SK-N-SH (cell line): ENCODE results near the gene ALDH7A1. TPM values are rescaled to one million over a fixed set of nuclear protein-coding genes. Genes with fewer than 3 reads are reported as not detected.

Source experiments
- CTCF ChIA-PET: fragments of 300-600, 350-600 bp; formaldehyde crosslinking; extraction: SDS; loops from one replicate; lab custom pipeline; 2021; lab: Yijun Ruan, JAX
- POLR2A ChIA-PET: fragments of 350-600 bp; sonication (Branson Sonifier 250); formaldehyde crosslinking; extraction: SDS; loops from one replicate; lab custom pipeline; 2020; ENCODE audit warnings: antibody characterized with exemption, inconsistent platforms; lab: Yijun Ruan, JAX
- DNase-seq: peaks from one replicate; pipeline ENCODE4 v3.0.0; 2012
- H2AFZ ChIP-seq: fragments of 200-600 bp; sonication (generic); 2 replicates; pipeline ENCODE4 v1.8.1; 2016; ENCODE audit warnings: antibody characterized with exemption, mild to moderate bottlenecking, low read depth
- H3F3A ChIP-seq: fragments of 200-600 bp; sonication (generic); replicated peaks from 2 replicates; pipeline ENCODE3; 2016; ENCODE audit warnings: antibody characterized with exemption, mild to moderate bottlenecking; ENCODE audit not compliant: insufficient read depth
- H3K27ac ChIP-seq, 2 experiments: fragments of 200-500 bp in 1 of 2; fragments of 200-600 bp in 1 of 2; sonication (Bioruptor generic) in 1 of 2; sonication (generic), shearing (Covaris generic) in 1 of 2; 2 replicates each; pipeline versions ENCODE4 v1.5.1 to v1.6.1; 2014 to 2016; ENCODE audit warnings: low read depth in 2 of 2, inconsistent platforms in 1 of 2, low read length in 1 of 2, mild to moderate bottlenecking in 1 of 2, mixed read lengths in 1 of 2
- H3K27me3 ChIP-seq: fragments of 200-600 bp; sonication (generic), shearing (Covaris generic); 2 replicates; pipeline ENCODE4 v1.6.1; 2016; ENCODE audit warnings: mixed run types; ENCODE audit not compliant: insufficient read depth
- H3K36me3 ChIP-seq, 2 experiments: fragments of 200-500 bp in 1 of 2; fragments of 200-600 bp in 1 of 2; sonication (Bioruptor generic) in 1 of 2; sonication (generic) in 1 of 2; replicated peaks in 1 of 2; 2 replicates each; pipeline versions ENCODE3 to v1.5.1; 2014 to 2016; ENCODE audit warnings: low read length in 1 of 2, mild to moderate bottlenecking in 1 of 2; ENCODE audit not compliant: insufficient read depth in 2 of 2, control insufficient read depth in 1 of 2
- H3K4me1 ChIP-seq, 2 experiments: fragments of 200-500 bp in 1 of 2; fragments of 200-600 bp in 1 of 2; sonication (Bioruptor generic) in 1 of 2; sonication (generic), shearing (Covaris generic) in 1 of 2; 2 replicates each; pipeline versions ENCODE4 v1.5.1 to v1.6.1; 2014 to 2016; ENCODE audit warnings: low read depth in 1 of 2, low read length in 1 of 2, mixed run types in 1 of 2; ENCODE audit not compliant: insufficient read depth in 2 of 2, control insufficient read depth in 1 of 2
- H3K4me2 ChIP-seq: fragments of 200-600 bp; sonication (generic), shearing (Covaris generic); 2 replicates; pipeline ENCODE4 v1.6.1; 2017; ENCODE audit warnings: mixed run types
- H3K4me3 ChIP-seq, 2 experiments: fragments of 200-500 bp in 1 of 2; fragments of 200-600 bp in 1 of 2; sonication (Bioruptor generic) in 1 of 2; sonication (generic), shearing (Covaris generic) in 1 of 2; 2 replicates each; pipeline versions ENCODE4 v1.5.1 to v1.8.1; 2014 to 2016; ENCODE audit warnings: low read depth in 2 of 2, inconsistent platforms in 1 of 2, low read length in 1 of 2, mild to moderate bottlenecking in 1 of 2, mixed read lengths in 1 of 2, moderate library complexity in 1 of 2
- H3K79me2 ChIP-seq: fragments of 200-600 bp; sonication (generic); 2 replicates; pipeline ENCODE4 v1.8.1; 2017; ENCODE audit warnings: mild to moderate bottlenecking; ENCODE audit not compliant: insufficient read depth
- H3K9ac ChIP-seq: fragments of 200-600 bp; sonication (generic); 2 replicates; pipeline ENCODE4 v1.6.1; 2017; ENCODE audit warnings: mixed run types
- H3K9me2 ChIP-seq: fragments of 200-600 bp; sonication (generic); 2 replicates; pipeline ENCODE4 v1.6.1; 2017; ENCODE audit warnings: mixed run types
- H3K9me3 ChIP-seq: fragments of 200-600 bp; sonication (generic); 2 replicates; pipeline ENCODE4 v1.6.1; 2017; ENCODE audit warnings: mixed run types, mild to moderate bottlenecking, moderate library complexity
- H4K20me1 ChIP-seq: fragments of 200-600 bp; sonication (generic); 2 replicates; pipeline ENCODE4 v1.6.1; 2017; ENCODE audit warnings: mild to moderate bottlenecking, mixed run types; ENCODE audit not compliant: insufficient read depth
- CTCF ChIP-seq: fragments of 200-600 bp; sonication (generic); IDR thresholded peaks from 2 replicates; pipeline ENCODE4 v1.6.1; 2017; ENCODE audit warnings: antibody characterized with exemption, mild to moderate bottlenecking, moderate library complexity
- EZH2phosphoT487 ChIP-seq: fragments of 200-600 bp; sonication (generic); IDR thresholded peaks from 2 replicates; pipeline ENCODE4 v1.6.1; 2017; ENCODE audit warnings: low read depth, mixed run types, mild to moderate bottlenecking, antibody characterized with exemption, moderate library complexity, borderline replicate concordance
- GABPA ChIP-seq: IDR thresholded peaks from 2 replicates; pipeline ENCODE4 v1.4.0; 2012; ENCODE audit warnings: low read depth, mild to moderate bottlenecking
- JUND ChIP-seq: IDR thresholded peaks from 2 replicates; pipeline ENCODE4 v1.4.0; 2012
- MXI1 ChIP-seq: IDR thresholded peaks from 2 replicates; pipeline ENCODE4 v1.6.1; 2012; ENCODE audit warnings: mild to moderate bottlenecking, low read depth, low read length, improper control_type of control experiment
- NFIC ChIP-seq: IDR thresholded peaks from 2 replicates; pipeline ENCODE4 v1.4.0; 2012; ENCODE audit warnings: borderline replicate concordance
- RAD21 ChIP-seq: IDR thresholded peaks from 2 replicates; pipeline ENCODE4 v1.6.1; 2012; ENCODE audit warnings: mild to moderate bottlenecking, low read length
- RXRA ChIP-seq: IDR thresholded peaks from 2 replicates; pipeline ENCODE4 v1.4.0; 2012; ENCODE audit warnings: low read depth, mild to moderate bottlenecking, borderline replicate concordance
- SIN3A ChIP-seq: IDR thresholded peaks from 2 replicates; pipeline ENCODE4 v1.6.1; 2012; ENCODE audit warnings: low read depth, mild to moderate bottlenecking, low read length, moderate library complexity, borderline replicate concordance
- SMC3 ChIP-seq: IDR thresholded peaks from 2 replicates; pipeline ENCODE4 v1.6.1; 2012; ENCODE audit warnings: low read depth, low read length, improper control_type of control experiment
- TAF1 ChIP-seq: IDR thresholded peaks from 2 replicates; pipeline ENCODE4 v1.6.1; 2012; ENCODE audit warnings: low read depth, mild to moderate bottlenecking, low read length, moderate library complexity, borderline replicate concordance
- TCF12 ChIP-seq: IDR thresholded peaks from 2 replicates; pipeline ENCODE4 v1.4.0; 2012
- WGBS: methylation state at CpG from one replicate; pipeline ENCODE4 v1.1.6; 2017; ENCODE audit warnings: low lambda C conversion rate; 5-methylcytosine and 5-hydroxymethylcytosine counted together
- polyA plus RNA-seq, 3 experiments: library from polyadenylated mRNA; depleted of rRNA; stranded (reverse); fragments of >200 nt; gene quantifications; 2 replicates each; pipeline ENCODE4 v1.2.3, GENCODE V29; 2012

Gene ALDH7A1
- polyA plus RNA-seq, 1 of the 3 experiments (the other 2 are of a cell fraction), result 44.5 TPM

- no peak for TF ChIP-seq TAF1
- no peak for TF ChIP-seq CTCF
- TF ChIP-seq JUND, result no peak
- no peak for TF ChIP-seq RXRA
- no peak for TF ChIP-seq SMC3
- no peak for TF ChIP-seq SIN3A
- no peak for TF ChIP-seq MXI1
These were observed 108.7 kb downstream of the ALDH7A1 start (continued) for GRCh38 chr5:126486332-126486731.

GRCh38 chr5:126484253-126484652 is 110.8 kb downstream of the ALDH7A1 start:
- H3K27ac ChIP-seq, result no peak overlapping the region
- peaks cover 25 to 33% of the 10 kb centered on the region in 2 experiments for H3K36me3 ChIP-seq
- H3K79me2 ChIP-seq, result peaks cover 3% of the 10 kb centered on the region; the same call in 1 of the 2 replicates
- H3K9me3 ChIP-seq, result no peaks in the 10 kb centered on the region
- H3K9ac ChIP-seq, result no peak overlapping the region
- ChIA-PET POLR2A (no interaction called here), CTCF (no interaction called here)
- H3K4me1 ChIP-seq, result peaks cover 4% of the 10 kb centered on the region in 2 experiments; a peak in 2 of 4 replicates
- H3K4me3 ChIP-seq, result no peak overlapping the region
- WGBS, result 96% methylated on average over 2 of the region's 2 CpGs
- H3K9me2 ChIP-seq, result no peaks in the 10 kb centered on the region
- TF ChIP-seq CTCF (no peak), RAD21 (no peak)
- H3K27me3 ChIP-seq, result no peaks in the 10 kb centered on the region
- H2AFZ ChIP-seq, result no peak overlapping the region
- no peak overlapping the region for H3K4me2 ChIP-seq
- H4K20me1 ChIP-seq, result no peaks in the 10 kb centered on the region
- peaks cover 3% of the 10 kb centered on the region for H3F3A ChIP-seq
- no peak for DNase-seq

- CTCF ChIA-PET, result interaction anchor here (1.1 kb wide), 1 partner anchor 17 kb away, joined by 4 read pairs; no protein-coding TSS in a partner anchor
- H4K20me1 ChIP-seq, result no peaks in the 10 kb centered on the region
- H3K79me2 ChIP-seq, result peaks cover 6% of the 10 kb centered on the region; the same call in 1 of the 2 replicates
- H3K9me3 ChIP-seq, result no peaks in the 10 kb centered on the region
- H2AFZ ChIP-seq, result peak overlapping the region; percentile 45
- TF ChIP-seq TAF1 (no peak), EZH2phosphoT487 (no peak), NFIC (no peak), TCF12 (peak; percentile 11; the same call in 1 of the 2 replicates), GABPA (no peak)
- POLR2A ChIA-PET, result no interaction called here
- H3F3A ChIP-seq, result peaks cover under 1% of the 10 kb centered on the region
- peaks cover 25 to 33% of the 10 kb centered on the region in 2 experiments for H3K36me3 ChIP-seq
- H3K9ac ChIP-seq, result no peak overlapping the region
- no peaks in the 10 kb centered on the region for H3K27me3 ChIP-seq
- DNase-seq, result no peak
- H3K27ac ChIP-seq, result no peak overlapping the region
- no peak overlapping the region for H3K4me3 ChIP-seq
- no peak overlapping the region for H3K4me2 ChIP-seq
- WGBS, result 68% methylated on average over 3 of the region's 3 CpGs
- H3K9me2 ChIP-seq, result no peaks in the 10 kb centered on the region
- 0 out of 4 replicates have a peak, but pooled peaks cover 0 to 4% of the 10 kb centered on the region in 2 experiments for H3K4me1 ChIP-seq
These were observed 111.9 kb downstream of the ALDH7A1 start for GRCh38 chr5:126483156-126483555.
